ENCODE results near the gene YES1.

DNA sequence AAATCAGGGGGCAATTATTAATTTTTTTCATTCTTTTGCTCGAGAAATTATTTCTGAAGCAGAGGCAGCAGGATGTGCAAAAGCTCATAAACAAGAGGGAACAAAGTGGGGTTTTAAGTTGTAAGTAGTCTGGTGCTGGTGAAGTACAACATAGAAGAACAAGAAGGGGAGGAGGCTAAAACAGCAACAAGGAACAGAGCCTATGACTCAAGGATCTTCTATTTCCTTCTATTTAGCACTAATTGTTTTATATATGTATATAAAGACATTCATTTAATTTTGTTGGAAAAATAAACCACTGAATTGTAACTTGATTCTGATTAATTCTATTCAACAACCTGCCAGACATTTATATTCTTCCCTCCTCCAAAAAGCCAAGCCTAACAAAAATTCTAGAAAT is 35.0 kb downstream of the YES1 start:
- TF ChIP-seq CTCF (IDR thresholded peaks at IDR 0.05; ENCODE audit: control extremely low read depth in 1 of 3, insufficient read depth in 1 of 3, low read depth in 1 of 3, low read length in 3 of 3) (no peak), TAF1 (IDR thresholded peaks at IDR 0.05; ENCODE audit: low read depth, low read length) (no peak), SP1 (IDR thresholded peaks at IDR 0.05; ENCODE audit: low read depth, low read length) (no peak), USF2 (IDR thresholded peaks at IDR 0.05; ENCODE audit: low read length) (no peak), EZH2 (IDR thresholded peaks at IDR 0.05; ENCODE audit: low read depth, low read length, severe bottlenecking) (no peak), POLR2A (IDR thresholded peaks at IDR 0.05; ENCODE audit: control extremely low read depth in 1 of 2, low read depth in 2 of 2, low read length in 2 of 2) (no peak), TEAD4 (IDR thresholded peaks at IDR 0.05; ENCODE audit: low read depth, low read length) (no peak), CBX5 (IDR thresholded peaks at IDR 0.05; ENCODE audit: low read depth, low read length) (no peak), SIX5 (IDR thresholded peaks at IDR 0.05; ENCODE audit: low read depth, low read length) (no peak), ATF2 (IDR thresholded peaks at IDR 0.05; ENCODE audit: low read length) (no peak), TCF12 (IDR thresholded peaks at IDR 0.05; ENCODE audit: low read depth, low read length) (no peak), BACH1 (IDR thresholded peaks at IDR 0.05; ENCODE audit: low read length) (no peak), EP300 (IDR thresholded peaks at IDR 0.05; ENCODE audit: borderline replicate concordance in 1 of 2, low read depth in 2 of 2, low read length in 2 of 2) (no peak)
